GM19240 (cell line): ENCODE data around the gene RAF1.
"Not testable (repeated sequence)": the region's sequence is repeated elsewhere in the genome, so short reads cannot be mapped to it uniquely, and the experiment has no call there.

Source experiments
- DNase-seq: peaks from one replicate; pipeline ENCODE4 v3.0.0; 2011; ENCODE audit warnings: low spot score; ENCODE audit not compliant: insufficient read length

RAF1 gene

GRCh38 chr3:12663936-12664908, at the start of gene RAF1:
Gene RAF1, minus strand, starts transcription at chr3:12664117. Its CDS starts 45,396 bp downstream, at chr3:12618721.
- DNase-seq, result peak; percentile 91

GRCh38 chr3:12710062-12710461, 46.1 kb upstream of the RAF1 start:
- DNase-seq, result no peak

GRCh38 chr3:12709334-12709733, 45.4 kb upstream of the RAF1 start:
- no peak for DNase-seq

GRCh38 chr3:12708584-12709192, 44.8 kb upstream of the RAF1 start:
- DNase-seq, result no peak

- no peak for DNase-seq
These were observed 43.5 kb upstream of the RAF1 start for GRCh38 chr3:12707449-12707848.

- peak; percentile 67 for DNase-seq
These were observed 42.8 kb upstream of the RAF1 start for GRCh38 chr3:12706504-12707253.

- no peak for DNase-seq
These were observed 42.1 kb upstream of the RAF1 start for GRCh38 chr3:12705981-12706380.

GRCh38 chr3:12705374-12705926, 41.5 kb upstream of the RAF1 start:
- DNase-seq, result no peak

- no peak for DNase-seq
These were observed 38.6 kb upstream of the RAF1 start for GRCh38 chr3:12702501-12702900.

GRCh38 chr3:12701601-12702000, 37.7 kb upstream of the RAF1 start:
- not testable (repeated sequence) for DNase-seq

- no peak for DNase-seq
These were observed 36.9 kb upstream of the RAF1 start for GRCh38 chr3:12700800-12701199.

GRCh38 chr3:12695916-12696315, 32.0 kb upstream of the RAF1 start:
- DNase-seq, result no peak

GRCh38 chr3:12695112-12695511, 31.2 kb upstream of the RAF1 start:
- no peak for DNase-seq

- DNase-seq, result no peak
These were observed 28.5 kb upstream of the RAF1 start for GRCh38 chr3:12692444-12692843.

GRCh38 chr3:12689997-12690711, 26.2 kb upstream of the RAF1 start:
- no peak for DNase-seq

- no peak for DNase-seq
These were observed 24.0 kb upstream of the RAF1 start for GRCh38 chr3:12687948-12688347.

GRCh38 chr3:12686096-12686495, 22.2 kb upstream of the RAF1 start:
- no peak for DNase-seq

- DNase-seq, result no peak
These were observed 18.1 kb upstream of the RAF1 start for GRCh38 chr3:12681943-12682390.

GRCh38 chr3:12681089-12681942, 17.4 kb upstream of the RAF1 start:
- DNase-seq, result no peak

GRCh38 chr3:12679468-12679867, 15.6 kb upstream of the RAF1 start:
- DNase-seq, result no peak
